ENCODE data around the gene RNF217.
A peak's percentile ranks its signal among the peaks of the same experiment; 100 is the strongest.

The RNF217 gene

GRCh38 chr6:124979294-124979678 is 17.0 kb downstream of the RNF217 start:
- no peak for DNase-seq (ENCODE audit: low read depth, low spot score)
- TF ChIP-seq EZH2 (IDR thresholded peaks at IDR 0.05) = no peak
- TF ChIP-seq POLR2AphosphoS5 (IDR thresholded peaks at IDR 0.05; ENCODE audit: borderline replicate concordance, low read depth, low read length) = no peak
- no peak for TF ChIP-seq FOXP2 (optimal IDR thresholded peaks at IDR 0.05; ENCODE audit: control extremely low read depth, extremely low read length, insufficient read depth)
- H3K4me3 ChIP-seq = no peak overlapping the region

GRCh38 chr6:124982669-124983068 is 20.4 kb downstream of the RNF217 start:
- TF ChIP-seq EZH2 (IDR thresholded peaks at IDR 0.05) (no peak), POLR2AphosphoS5 (IDR thresholded peaks at IDR 0.05; ENCODE audit: borderline replicate concordance, low read depth, low read length) (no peak), FOXP2 (optimal IDR thresholded peaks at IDR 0.05; ENCODE audit: control extremely low read depth, extremely low read length, insufficient read depth) (no peak)

More at GRCh38 chr6:124979294-124979678, 17.0 kb downstream of the RNF217 start:
- H3K27ac ChIP-seq = no peak overlapping the region
- H3K36me3 ChIP-seq (ENCODE audit: insufficient read depth, low read length) = peaks cover 15% of the 10 kb centered on the region
- 0 out of 2 replicates have a peak, but pooled peaks cover 3% of the 10 kb centered on the region for H3K9me3 ChIP-seq (ENCODE audit: low read depth, low read length)
- H3K9ac ChIP-seq (ENCODE audit: insufficient read length) = no peak overlapping the region

DNA sequence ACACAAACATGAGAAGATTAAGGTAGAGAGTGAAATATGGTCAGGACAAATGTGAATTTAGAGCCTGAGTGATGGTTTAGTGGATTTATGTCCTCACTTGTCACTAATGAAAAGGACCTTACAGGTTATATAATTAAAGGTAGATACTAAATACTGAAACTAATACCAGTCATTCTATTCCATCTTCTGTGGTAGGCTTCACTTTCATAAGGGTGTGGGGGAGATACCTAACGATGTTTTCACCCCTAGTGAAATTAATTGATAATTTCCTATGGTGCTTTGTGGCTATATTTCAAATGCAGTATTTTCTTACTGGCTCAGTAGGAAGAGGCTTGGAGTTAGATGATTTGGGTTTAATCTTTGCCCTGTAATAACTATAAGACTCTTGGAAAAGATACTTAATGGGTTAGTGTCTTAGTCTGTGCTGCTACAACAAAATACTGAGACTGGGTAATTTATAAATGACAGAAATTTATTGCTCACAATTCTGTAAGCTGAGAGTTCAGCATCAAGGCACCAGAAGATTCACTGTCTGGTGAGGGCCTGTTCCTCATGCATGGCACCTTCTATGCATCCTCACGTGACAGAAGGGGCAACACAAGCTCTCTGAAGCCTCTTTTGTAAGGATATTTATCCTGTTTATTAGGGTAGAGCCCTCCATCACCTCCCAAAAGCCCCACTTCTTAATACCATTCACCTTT is 21.3 kb downstream of the RNF217 start:
- H3K9me3 ChIP-seq (ENCODE audit: low read depth, low read length) = 0 out of 2 replicates have a peak, but pooled peaks cover 3% of the 10 kb centered on the region

More at GRCh38 chr6:124982669-124983068, 20.4 kb downstream of the RNF217 start:
- Histone ChIP-seq H3K27ac (0 out of 2 replicates have a peak overlapping the region, but pooled peaks have one; percentile 28), H3K4me3 (no peak overlapping the region), H3K9me3 (ENCODE audit: low read depth, low read length) (0 out of 2 replicates have a peak, but pooled peaks cover 3% of the 10 kb centered on the region), H3K36me3 (ENCODE audit: insufficient read depth, low read length) (peaks cover 18% of the 10 kb centered on the region), H3K9ac (ENCODE audit: insufficient read length) (no peak overlapping the region)
- DNase-seq (ENCODE audit: low read depth, low spot score) = no peak

DNA sequence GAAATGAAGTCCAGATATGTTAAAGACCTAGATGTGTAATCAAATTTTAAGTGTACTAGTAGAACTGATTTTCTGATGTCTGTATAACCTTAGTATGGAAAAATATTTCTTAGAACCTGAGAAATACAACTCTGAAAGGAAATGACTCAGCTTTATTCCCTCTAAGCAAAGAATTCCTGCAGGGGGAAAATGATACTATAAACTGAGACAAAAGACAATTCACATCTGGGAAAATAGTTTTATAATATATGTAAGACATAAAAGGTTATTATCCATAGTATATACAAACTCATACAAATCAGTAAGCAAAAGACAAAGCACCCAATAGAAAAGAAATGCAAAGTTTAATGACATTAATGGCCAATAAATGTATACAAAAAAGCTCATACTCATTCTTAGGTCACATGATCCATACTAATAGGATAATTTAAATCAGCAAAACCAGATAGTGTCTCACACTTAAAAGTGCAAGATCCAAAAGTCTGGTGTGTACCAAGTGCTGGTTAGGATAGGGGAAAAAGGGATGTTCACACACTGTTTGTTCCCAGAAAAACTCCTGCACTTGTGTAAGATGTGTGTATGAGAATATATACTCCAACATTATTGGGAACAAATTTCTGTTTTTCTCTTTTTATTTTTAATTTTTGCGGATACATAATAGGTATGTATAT is 22.6 kb downstream of the RNF217 start:
- DNase-seq (ENCODE audit: low read depth, low spot score) = peak; percentile 80

More for the DNA sequence above, 21.3 kb downstream of the RNF217 start:
- H3K27ac ChIP-seq = peak overlapping the region; percentile 94
- H3K4me3 ChIP-seq = no peak overlapping the region
- no peak for TF ChIP-seq POLR2AphosphoS5 (IDR thresholded peaks at IDR 0.05; ENCODE audit: borderline replicate concordance, low read depth, low read length)
- no peak for TF ChIP-seq FOXP2 (optimal IDR thresholded peaks at IDR 0.05; ENCODE audit: control extremely low read depth, extremely low read length, insufficient read depth)
- no peak for TF ChIP-seq EZH2 (IDR thresholded peaks at IDR 0.05)
- DNase-seq (ENCODE audit: low read depth, low spot score) = no peak
- no peak overlapping the region for H3K9ac ChIP-seq (ENCODE audit: insufficient read length)
- peaks cover 13% of the 10 kb centered on the region for H3K36me3 ChIP-seq (ENCODE audit: insufficient read depth, low read length)

DNA sequence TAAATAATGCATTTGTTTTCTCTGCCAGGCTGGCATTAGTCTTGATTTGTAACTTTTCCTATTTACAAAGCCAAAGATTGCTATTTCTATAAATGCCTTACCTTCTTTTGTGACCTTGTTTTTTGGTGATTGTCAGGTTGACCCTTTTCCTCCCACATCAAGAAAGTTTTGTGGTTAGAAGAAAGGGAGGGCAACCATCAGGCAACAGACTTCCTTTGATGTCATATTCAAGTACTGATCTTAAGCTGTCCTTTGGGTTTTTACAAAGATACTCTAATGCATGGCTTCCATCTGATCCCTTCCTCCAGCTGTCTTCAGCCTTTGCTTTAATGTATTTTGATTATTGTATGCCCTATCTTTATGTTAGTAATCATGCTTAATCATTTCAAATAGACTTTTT is 23.9 kb downstream of the RNF217 start:
- no peak for DNase-seq (ENCODE audit: low read depth, low spot score)
- Histone ChIP-seq H3K9ac (ENCODE audit: insufficient read length) (no peak overlapping the region), H3K4me3 (peak overlapping the region; percentile 7; the same call in 1 of the 2 replicates), H3K27ac (peak overlapping the region; percentile 94), H3K36me3 (ENCODE audit: insufficient read depth, low read length) (peaks cover 9% of the 10 kb centered on the region; the same call in 1 of the 2 replicates), H3K9me3 (ENCODE audit: low read depth, low read length) (no peaks in the 10 kb centered on the region)
- no peak for TF ChIP-seq EZH2 (IDR thresholded peaks at IDR 0.05)
- no peak for TF ChIP-seq FOXP2 (optimal IDR thresholded peaks at IDR 0.05; ENCODE audit: control extremely low read depth, extremely low read length, insufficient read depth)
- TF ChIP-seq POLR2AphosphoS5 (IDR thresholded peaks at IDR 0.05; ENCODE audit: borderline replicate concordance, low read depth, low read length) = no peak

More for the DNA sequence above, 22.6 kb downstream of the RNF217 start:
- H3K9ac ChIP-seq (ENCODE audit: insufficient read length) = no peak overlapping the region
- H3K36me3 ChIP-seq (ENCODE audit: insufficient read depth, low read length) = peaks cover 9% of the 10 kb centered on the region; the same call in 1 of the 2 replicates
- peak overlapping the region; percentile 94 for H3K27ac ChIP-seq
- no peaks in the 10 kb centered on the region for H3K9me3 ChIP-seq (ENCODE audit: low read depth, low read length)
- H3K4me3 ChIP-seq = peak overlapping the region; percentile 51
- TF ChIP-seq POLR2AphosphoS5 (IDR thresholded peaks at IDR 0.05; ENCODE audit: borderline replicate concordance, low read depth, low read length) = no peak; the same call in 1 of the 2 replicates
- TF ChIP-seq EZH2 (IDR thresholded peaks at IDR 0.05) = no peak
- TF ChIP-seq FOXP2 (optimal IDR thresholded peaks at IDR 0.05; ENCODE audit: control extremely low read depth, extremely low read length, insufficient read depth) = no peak

GRCh38 chr6:124987291-124987690 is 25.1 kb downstream of the RNF217 start:
- DNase-seq (ENCODE audit: low read depth, low spot score) = no peak
- peak overlapping the region; percentile 94 for H3K27ac ChIP-seq
- no peak overlapping the region for H3K9ac ChIP-seq (ENCODE audit: insufficient read length)
- H3K36me3 ChIP-seq (ENCODE audit: insufficient read depth, low read length) = peaks cover 9% of the 10 kb centered on the region; the same call in 1 of the 2 replicates
- TF ChIP-seq POLR2AphosphoS5 (IDR thresholded peaks at IDR 0.05; ENCODE audit: borderline replicate concordance, low read depth, low read length) (no peak), FOXP2 (optimal IDR thresholded peaks at IDR 0.05; ENCODE audit: control extremely low read depth, extremely low read length, insufficient read depth) (no peak), EZH2 (IDR thresholded peaks at IDR 0.05) (no peak)
- no peaks in the 10 kb centered on the region for H3K9me3 ChIP-seq (ENCODE audit: low read depth, low read length)
- no peak overlapping the region for H3K4me3 ChIP-seq

GRCh38 chr6:124987999-124988591 is 25.9 kb downstream of the RNF217 start:
- no peak for TF ChIP-seq EZH2 (IDR thresholded peaks at IDR 0.05)
- TF ChIP-seq POLR2AphosphoS5 (IDR thresholded peaks at IDR 0.05; ENCODE audit: borderline replicate concordance, low read depth, low read length) = no peak
- TF ChIP-seq FOXP2 (optimal IDR thresholded peaks at IDR 0.05; ENCODE audit: control extremely low read depth, extremely low read length, insufficient read depth) = no peak
- Histone ChIP-seq H3K4me3 (no peak overlapping the region), H3K9me3 (ENCODE audit: low read depth, low read length) (no peaks in the 10 kb centered on the region)

More at GRCh38 chr6:124987999-124988591, 25.9 kb downstream of the RNF217 start:
- no peak for DNase-seq (ENCODE audit: low read depth, low spot score)
- peak overlapping the region; percentile 23; the same call in 1 of the 2 replicates for H3K27ac ChIP-seq
- H3K36me3 ChIP-seq (ENCODE audit: insufficient read depth, low read length) = peaks cover 9% of the 10 kb centered on the region; the same call in 1 of the 2 replicates
- no peak overlapping the region for H3K9ac ChIP-seq (ENCODE audit: insufficient read length)

Measured in SK-N-MC (cell line).